HCT116 (cell line): ENCODE data around the gene SMIM44. TPM values are rescaled to one million over a fixed set of nuclear protein-coding genes. Genes with fewer than 3 reads are reported as not detected.
A peak's percentile ranks its signal among the peaks of the same experiment; 100 is the strongest.

Source experiments
- ATAC-seq: fragments of 200-7000 bp; cut with Tn5 transposase; 2 replicates; pipeline ENCODE4 v1.9.1; 2020; ENCODE audit warnings: mild to moderate bottlenecking, moderate library complexity
- BruUV-seq: library from RNA; stranded (reverse); fragments of 400-500 nt; replicated peaks from 2 replicates; lab custom pipeline; 2021; lab: Mats Ljungman, UMichigan
- CTCF ChIA-PET: fragments of 300-600 bp; sonication (Branson Sonifier 250); formaldehyde crosslinking; loops from one replicate; lab custom pipeline; 2021; ENCODE audit warnings: antibody characterized with exemption; lab: Charles Lee
- POLR2A ChIA-PET: fragments of 300-600, 350-600 bp; sonication (Branson Sonifier 250); formaldehyde crosslinking; loops from one replicate; lab custom pipeline; 2021; ENCODE audit warnings: antibody characterized with exemption; lab: Charles Lee
- RAD21 ChIA-PET, 2 experiments: fragments of 300-600 bp; sonication (Branson Sonifier 250); formaldehyde crosslinking; loops; one replicate each; lab custom pipeline; 2023; ENCODE audit warnings: low total read pairs in 2 of 2; ENCODE audit not compliant: uncharacterized antibody in 2 of 2, unreplicated experiment in 2 of 2, low non-redundant PET in 1 of 2; lab: Charles Lee
- DNase-seq: peaks from one replicate; pipeline ENCODE4 v3.0.0-alpha.2; 2010; ENCODE audit warnings: low read depth, low spot score
- H2AFZ ChIP-seq: fragments of 200-600 bp; shearing (Covaris generic), sonication (generic); 2 replicates; pipeline ENCODE4 v1.6.1; 2017; ENCODE audit warnings: low read depth, mixed run types, mixed read lengths, antibody characterized with exemption, low read length; ENCODE audit not compliant: poor library complexity, severe bottlenecking
- H3K27ac ChIP-seq: 2 replicates; pipeline ENCODE4 v1.5.1; 2012; ENCODE audit warnings: low read depth, low read length
- H3K27me3 ChIP-seq: fragments of 200-600 bp; sonication (generic); 2 replicates; pipeline ENCODE4 v1.6.1; 2016; ENCODE audit warnings: mixed run types, low read length, mixed read lengths; ENCODE audit not compliant: insufficient read depth
- H3K36me3 ChIP-seq, 2 experiments: fragments of 200-500 bp in 1 of 2; fragments of 200-600 bp in 1 of 2; sonication (Bioruptor generic) in 1 of 2; sonication (generic) in 1 of 2; 2 replicates each; pipeline versions ENCODE4 v1.5.1 to v1.6.1; 2014 to 2016; ENCODE audit warnings: low read length in 2 of 2, inconsistent platforms in 1 of 2, mixed read lengths in 1 of 2, mixed run types in 1 of 2; ENCODE audit not compliant: insufficient read depth in 2 of 2, control insufficient read depth in 1 of 2
- H3K4me1 ChIP-seq, 2 experiments: fragments of 200-600 bp in 1 of 2; sonication (generic) in 1 of 2; 2 replicates each; pipeline versions ENCODE4 v1.5.1 to v1.6.1; 2012 to 2017; ENCODE audit warnings: low read length in 2 of 2, inconsistent platforms in 1 of 2, mild to moderate bottlenecking in 1 of 2, mixed read lengths in 1 of 2, mixed run types in 1 of 2, moderate library complexity in 1 of 2; ENCODE audit not compliant: insufficient read depth in 2 of 2, control insufficient read depth in 1 of 2
- H3K4me2 ChIP-seq: fragments of 200-600 bp; sonication (generic); 2 replicates; pipeline ENCODE4 v1.6.1; 2017; ENCODE audit warnings: mixed run types, low read length, mixed read lengths
- H3K4me3 ChIP-seq, 2 experiments: fragments of 200-600 bp in 1 of 2; sonication (generic) in 1 of 2; replicated peaks in 1 of 2; 2 replicates each; pipeline ENCODE4 v1.5.1; 2011 to 2016; ENCODE audit warnings: low read length in 2 of 2, control low read depth in 1 of 2, low read depth in 1 of 2, mild to moderate bottlenecking in 1 of 2, mixed read lengths in 1 of 2, mixed run types in 1 of 2
- H3K79me2 ChIP-seq: fragments of 200-600 bp; sonication (generic); 2 replicates; pipeline ENCODE4 v1.6.1; 2017; ENCODE audit warnings: mild to moderate bottlenecking, mixed run types, low read length, moderate library complexity, mixed read lengths; ENCODE audit not compliant: insufficient read depth
- H3K9ac ChIP-seq: fragments of 200-600 bp; sonication (generic); 2 replicates; pipeline ENCODE4 v1.6.1; 2016; ENCODE audit warnings: low read length, mixed read lengths
- H3K9me2 ChIP-seq: fragments of 200-600 bp; sonication (generic), shearing (Covaris generic); 2 replicates; pipeline ENCODE4 v1.6.1; 2017; ENCODE audit warnings: mixed run types, mild to moderate bottlenecking, moderate library complexity; ENCODE audit not compliant: insufficient read depth
- H3K9me3 ChIP-seq, 2 experiments: fragments of 200-500 bp in 1 of 2; fragments of 200-600 bp in 1 of 2; sonication (Bioruptor generic) in 1 of 2; sonication (generic) in 1 of 2; 2 replicates each; pipeline ENCODE4 v1.6.1; 2014 to 2017; ENCODE audit warnings: low read length in 2 of 2, mixed read lengths in 2 of 2, inconsistent platforms in 1 of 2, low read depth in 1 of 2, mild to moderate bottlenecking in 1 of 2, mixed run types in 1 of 2, moderate library complexity in 1 of 2; ENCODE audit not compliant: control insufficient read depth in 1 of 2, insufficient read depth in 1 of 2
- H4K20me1 ChIP-seq: fragments of 200-600 bp; sonication (generic), shearing (Covaris generic); 2 replicates; pipeline ENCODE4 v1.6.1; 2017; ENCODE audit warnings: mixed run types, mild to moderate bottlenecking, moderate library complexity; ENCODE audit not compliant: insufficient read depth
- EZH2 ChIP-seq: fragments of 200-600 bp; sonication (generic); IDR thresholded peaks from 2 replicates; pipeline ENCODE4 v1.6.1; 2017; ENCODE audit warnings: antibody characterized with exemption, mixed run types
- FOSL1 ChIP-seq: IDR thresholded peaks from 2 replicates; pipeline ENCODE4 v1.6.1; 2012; ENCODE audit warnings: low read depth
- POLR2A ChIP-seq: IDR thresholded peaks from 2 replicates; pipeline ENCODE4 v1.7.0; 2011; ENCODE audit warnings: borderline replicate concordance; ENCODE audit not compliant: insufficient read depth, insufficient read length; ENCODE audit errors: extremely low read depth
- POLR2AphosphoS5 ChIP-seq: IDR thresholded peaks from 2 replicates; pipeline ENCODE4 v1.6.1; 2011; ENCODE audit warnings: mild to moderate bottlenecking, low read depth, low read length, moderate library complexity
- RAD21 ChIP-seq: IDR thresholded peaks from 2 replicates; pipeline ENCODE4 v1.6.1; 2012; ENCODE audit warnings: low read depth, mild to moderate bottlenecking
- SIN3A ChIP-seq: IDR thresholded peaks from 2 replicates; pipeline ENCODE4 v1.6.1; 2012; ENCODE audit warnings: low read depth
- SP1 ChIP-seq: IDR thresholded peaks from 2 replicates; pipeline ENCODE4 v1.6.1; 2012; ENCODE audit warnings: low read depth
- intact Hi-C: fragments of 100-400 bp; cut with micrococcal nuclease; formaldehyde crosslinking; loops from 2 replicates; pipeline ENCODE4 v1.10.0; 2022
- total RNA-seq: library from RNA; stranded (reverse); gene quantifications from one replicate; pipeline ENCODE4 v1.2.1, GENCODE V29; 2021; ENCODE audit not compliant: unreplicated experiment
- TF ChIP-seq, protein P1 (sequence below), 3 experiments: fragments of 200-600 bp in 1 of 3; sonication (generic) in 1 of 3; IDR thresholded peaks in 2 of 3; conservative IDR thresholded peaks in 1 of 3; 2 replicates each; pipeline ENCODE4 v1.5.1; 2012 to 2017; ENCODE audit warnings: low read depth in 2 of 3, low read length in 2 of 3, antibody characterized with exemption in 1 of 3, borderline replicate concordance in 1 of 3, control low read depth in 1 of 3, mild to moderate bottlenecking in 1 of 3, mixed read lengths in 1 of 3, mixed run types in 1 of 3, moderate library complexity in 1 of 3; ENCODE audit not compliant: insufficient read depth in 1 of 3
- TF ChIP-seq, protein P2 (sequence below): IDR thresholded peaks from 2 replicates; pipeline ENCODE4 v1.6.1; 2012

SMIM44 gene
- total RNA-seq, 1 experiment from 2014 or later, result not detected

DNA sequence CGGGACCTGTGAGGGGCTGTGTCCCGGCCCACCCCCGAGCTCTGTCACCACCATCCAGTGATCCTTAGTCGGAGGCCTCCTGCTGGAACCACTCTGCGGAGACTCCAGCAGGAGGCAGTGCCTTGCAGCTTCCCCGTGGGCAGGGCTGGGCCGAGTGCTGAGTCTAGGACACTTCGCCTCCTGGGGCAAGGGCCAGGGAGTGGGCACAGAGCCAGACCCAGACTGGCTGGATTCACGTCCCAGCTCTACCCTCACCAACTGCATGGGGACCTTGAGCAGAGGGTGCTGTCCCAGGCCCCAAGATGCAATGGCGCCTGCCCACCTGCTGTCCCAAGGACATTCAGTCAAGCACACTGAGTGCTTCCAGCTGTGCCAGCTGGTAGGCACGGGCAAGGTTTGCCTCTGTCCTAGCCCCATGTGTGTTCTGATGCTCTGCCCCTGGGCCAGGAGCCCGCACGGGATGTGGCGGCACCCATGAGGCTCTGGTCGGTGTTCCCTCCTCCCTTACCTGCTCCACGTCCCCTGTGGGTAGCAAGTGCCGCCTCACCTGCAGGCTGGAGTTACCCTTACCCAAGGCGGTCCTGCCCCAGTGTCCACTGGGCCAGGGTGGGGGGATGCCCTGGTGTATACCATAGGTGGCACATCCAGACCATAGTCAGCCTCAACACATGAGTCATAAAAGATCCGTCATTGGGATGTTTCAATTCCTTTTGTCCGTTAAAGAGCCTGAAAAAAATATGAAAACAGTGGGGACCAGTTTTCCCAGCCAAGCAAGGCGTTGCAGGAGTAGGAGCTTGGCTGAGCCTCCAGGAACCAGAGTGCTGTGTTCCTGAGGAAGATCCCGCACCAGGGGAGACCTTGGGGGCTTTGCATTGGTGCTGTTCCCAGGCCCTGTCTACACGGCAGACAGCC lies 30.2 kb upstream of the SMIM44 start:
- no peak overlapping the region for H2AFZ ChIP-seq
- peaks cover 9 to 15% of the 10 kb centered on the region in 2 experiments for H3K4me1 ChIP-seq
- DNase-seq (no peak), ATAC-seq (no peak; the same call in 1 of the 2 replicates)
- TF ChIP-seq, protein P1, sequence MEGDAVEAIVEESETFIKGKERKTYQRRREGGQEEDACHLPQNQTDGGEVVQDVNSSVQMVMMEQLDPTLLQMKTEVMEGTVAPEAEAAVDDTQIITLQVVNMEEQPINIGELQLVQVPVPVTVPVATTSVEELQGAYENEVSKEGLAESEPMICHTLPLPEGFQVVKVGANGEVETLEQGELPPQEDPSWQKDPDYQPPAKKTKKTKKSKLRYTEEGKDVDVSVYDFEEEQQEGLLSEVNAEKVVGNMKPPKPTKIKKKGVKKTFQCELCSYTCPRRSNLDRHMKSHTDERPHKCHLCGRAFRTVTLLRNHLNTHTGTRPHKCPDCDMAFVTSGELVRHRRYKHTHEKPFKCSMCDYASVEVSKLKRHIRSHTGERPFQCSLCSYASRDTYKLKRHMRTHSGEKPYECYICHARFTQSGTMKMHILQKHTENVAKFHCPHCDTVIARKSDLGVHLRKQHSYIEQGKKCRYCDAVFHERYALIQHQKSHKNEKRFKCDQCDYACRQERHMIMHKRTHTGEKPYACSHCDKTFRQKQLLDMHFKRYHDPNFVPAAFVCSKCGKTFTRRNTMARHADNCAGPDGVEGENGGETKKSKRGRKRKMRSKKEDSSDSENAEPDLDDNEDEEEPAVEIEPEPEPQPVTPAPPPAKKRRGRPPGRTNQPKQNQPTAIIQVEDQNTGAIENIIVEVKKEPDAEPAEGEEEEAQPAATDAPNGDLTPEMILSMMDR (IDR thresholded peaks at IDR 0.05 in 2 of 3, conservative IDR thresholded peaks at IDR 0.05 in 1 of 3; ENCODE audit: borderline replicate concordance in 1 of 3, insufficient read depth in 1 of 3, low read depth in 2 of 3, low read length in 2 of 3), result peak in 1 of 3 experiments; percentile 33; a peak in 2 of 6 replicates
- TF ChIP-seq SIN3A, result no peak
- H3K4me3 ChIP-seq, result no peak overlapping the region
- ChIA-PET POLR2A (no interaction called here), RAD21 (no interaction called here), CTCF (no interaction called here)
- no peak overlapping the region; the same call in 1 of the 2 replicates for H3K27ac ChIP-seq
- no peaks in the 10 kb centered on the region for H3K9me2 ChIP-seq
- no peaks in the 10 kb centered on the region for H3K27me3 ChIP-seq
- no peak overlapping the region for H3K4me2 ChIP-seq
- no TSS peak for BruUV-seq
- H3K9me3 ChIP-seq, result no peaks in the 10 kb centered on the region
- intact Hi-C loops, result no loop called here
- H4K20me1 ChIP-seq, result no peaks in the 10 kb centered on the region
- peaks cover 2 to 12% of the 10 kb centered on the region in 2 experiments; a peak in 2 of 4 replicates for H3K36me3 ChIP-seq
- H3K79me2 ChIP-seq, result peaks cover 95% of the 10 kb centered on the region
- no peak overlapping the region for H3K9ac ChIP-seq

DNA sequence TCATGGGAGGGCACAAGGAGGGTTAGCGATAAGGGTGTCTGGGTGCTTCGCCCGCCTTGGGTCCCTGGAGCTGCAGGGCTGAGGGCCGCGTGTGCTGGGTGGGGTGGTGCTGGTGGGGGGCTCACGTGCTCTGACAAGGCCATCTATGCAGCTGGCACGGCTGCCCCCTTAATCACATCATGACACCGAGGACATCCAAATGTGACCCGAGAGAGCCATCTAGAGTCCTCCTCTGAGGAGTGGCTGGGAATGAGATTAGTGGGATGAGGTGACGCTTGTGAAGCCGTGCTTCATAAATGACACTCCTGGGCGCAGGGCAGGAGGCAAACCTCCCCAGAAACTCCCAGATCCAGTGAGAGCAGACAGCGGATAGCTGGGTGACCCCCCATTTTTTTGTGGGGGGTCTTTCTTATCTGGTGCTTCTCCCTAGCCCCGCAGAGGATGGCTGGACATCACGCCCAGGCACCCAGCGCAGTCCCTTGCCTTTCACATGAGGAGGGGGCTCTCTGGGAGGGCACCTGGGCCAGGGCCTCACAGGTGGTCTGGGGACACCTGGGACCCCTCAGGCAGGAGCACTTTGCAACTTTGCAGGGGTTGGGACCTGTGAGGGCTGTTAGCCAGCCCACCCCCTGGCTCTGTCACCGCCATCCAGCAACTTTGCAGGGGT lies 29.5 kb upstream of the SMIM44 start:
- TF ChIP-seq POLR2A (no peak), SIN3A (no peak), EZH2 (no peak), FOSL1 (no peak), POLR2AphosphoS5 (no peak), SP1 (no peak), RAD21 (no peak)
- TF ChIP-seq, protein P2, sequence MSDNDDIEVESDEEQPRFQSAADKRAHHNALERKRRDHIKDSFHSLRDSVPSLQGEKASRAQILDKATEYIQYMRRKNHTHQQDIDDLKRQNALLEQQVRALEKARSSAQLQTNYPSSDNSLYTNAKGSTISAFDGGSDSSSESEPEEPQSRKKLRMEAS, result no peak
- TF ChIP-seq, protein P1 (IDR thresholded peaks at IDR 0.05 in 2 of 3, conservative IDR thresholded peaks at IDR 0.05 in 1 of 3; ENCODE audit: borderline replicate concordance in 1 of 3, insufficient read depth in 1 of 3, low read depth in 2 of 3, low read length in 2 of 3), result no peak
- no TSS peak for BruUV-seq
- ChIA-PET RAD21 (no interaction called here), CTCF (no interaction called here), POLR2A (no interaction called here)
- Histone ChIP-seq H3K27ac (no peak overlapping the region), H3K4me2 (no peak overlapping the region), H4K20me1 (no peaks in the 10 kb centered on the region), H3K79me2 (peaks cover 95% of the 10 kb centered on the region), H2AFZ (no peak overlapping the region), H3K9me3 (no peaks in the 10 kb centered on the region), H3K36me3 (peaks cover 2 to 12% of the 10 kb centered on the region in 2 experiments; a peak in 2 of 4 replicates), H3K9me2 (no peaks in the 10 kb centered on the region), H3K27me3 (no peaks in the 10 kb centered on the region), H3K9ac (no peak overlapping the region), H3K4me1 (peaks cover 15 to 23% of the 10 kb centered on the region in 2 experiments), H3K4me3 (no peak overlapping the region)
- ATAC-seq, result no peak
- DNase-seq, result no peak
- intact Hi-C loops, result no loop called here
